Epithelial cell of proximal tubule (primary cell): Measurements from ENCODE around the gene SNX33. TPM values are rescaled to one million over a fixed set of nuclear protein-coding genes. Genes with fewer than 3 reads are reported as not detected.
"Not testable (repeated sequence)": the region's sequence is repeated elsewhere in the genome, so short reads cannot be mapped to it uniquely, and the experiment has no call there.

Experiments used
- DNase-seq: peaks from one replicate; pipeline ENCODE4 v3.0.0-alpha.2; 2011; ENCODE audit warnings: low read depth
- H3K4me3 ChIP-seq: 2 replicates; pipeline ENCODE4 v1.5.1; 2011; ENCODE audit warnings: low read depth, mild to moderate bottlenecking, low read length
- total RNA-seq: library from RNA; depleted of rRNA; stranded (reverse); fragments of >200 nt; gene quantifications from 2 replicates; pipeline ENCODE4 v1.2.3, GENCODE V29; 2015
- TF ChIP-seq, protein P1 (sequence below): conservative IDR thresholded peaks from 2 replicates; pipeline ENCODE4 v1.5.1; 2012; ENCODE audit warnings: low read depth, mild to moderate bottlenecking, low read length

SNX33 gene
- total RNA-seq, 1 donor from 2014 or later = 6.7 TPM

DNA sequence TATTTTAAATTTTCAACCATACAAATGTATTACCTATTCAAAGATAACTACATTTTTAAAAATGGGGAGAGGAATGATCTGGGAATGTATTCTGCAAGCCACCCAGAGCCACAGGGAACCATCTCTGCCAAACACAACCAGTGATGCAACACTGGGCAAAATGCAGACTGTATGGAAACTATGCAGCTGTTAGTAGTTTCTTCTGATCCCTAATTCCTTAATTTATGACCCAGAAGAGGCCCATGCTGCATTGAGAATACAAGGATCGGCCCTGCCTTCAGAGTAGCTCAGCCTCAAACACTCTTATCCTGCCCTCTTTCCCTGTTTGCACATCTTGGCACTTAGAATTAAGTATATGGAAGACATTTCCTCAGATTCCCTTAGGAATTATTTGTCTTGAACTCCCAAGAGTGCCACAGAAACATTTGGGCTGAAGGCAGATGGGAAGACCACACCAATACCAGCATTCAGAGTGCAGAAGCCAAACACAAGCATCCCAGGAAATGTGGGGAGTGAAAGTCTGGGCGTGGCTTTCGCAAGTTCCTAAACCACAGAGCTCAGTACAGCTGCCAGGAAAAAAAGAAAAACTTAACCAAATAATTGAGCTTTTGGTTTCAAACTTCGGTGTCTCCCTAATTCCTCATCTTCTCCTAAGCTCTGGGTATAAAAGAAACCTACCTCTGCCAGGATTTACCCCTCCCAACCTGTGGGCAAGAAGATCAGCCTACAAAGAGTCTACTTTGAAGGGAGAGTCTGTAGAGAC is 27.5 kb upstream of the SNX33 start:
- DNase-seq = no peak
- H3K4me3 ChIP-seq = no peak overlapping the region
- TF ChIP-seq, protein P1, sequence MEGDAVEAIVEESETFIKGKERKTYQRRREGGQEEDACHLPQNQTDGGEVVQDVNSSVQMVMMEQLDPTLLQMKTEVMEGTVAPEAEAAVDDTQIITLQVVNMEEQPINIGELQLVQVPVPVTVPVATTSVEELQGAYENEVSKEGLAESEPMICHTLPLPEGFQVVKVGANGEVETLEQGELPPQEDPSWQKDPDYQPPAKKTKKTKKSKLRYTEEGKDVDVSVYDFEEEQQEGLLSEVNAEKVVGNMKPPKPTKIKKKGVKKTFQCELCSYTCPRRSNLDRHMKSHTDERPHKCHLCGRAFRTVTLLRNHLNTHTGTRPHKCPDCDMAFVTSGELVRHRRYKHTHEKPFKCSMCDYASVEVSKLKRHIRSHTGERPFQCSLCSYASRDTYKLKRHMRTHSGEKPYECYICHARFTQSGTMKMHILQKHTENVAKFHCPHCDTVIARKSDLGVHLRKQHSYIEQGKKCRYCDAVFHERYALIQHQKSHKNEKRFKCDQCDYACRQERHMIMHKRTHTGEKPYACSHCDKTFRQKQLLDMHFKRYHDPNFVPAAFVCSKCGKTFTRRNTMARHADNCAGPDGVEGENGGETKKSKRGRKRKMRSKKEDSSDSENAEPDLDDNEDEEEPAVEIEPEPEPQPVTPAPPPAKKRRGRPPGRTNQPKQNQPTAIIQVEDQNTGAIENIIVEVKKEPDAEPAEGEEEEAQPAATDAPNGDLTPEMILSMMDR = no peak

DNA sequence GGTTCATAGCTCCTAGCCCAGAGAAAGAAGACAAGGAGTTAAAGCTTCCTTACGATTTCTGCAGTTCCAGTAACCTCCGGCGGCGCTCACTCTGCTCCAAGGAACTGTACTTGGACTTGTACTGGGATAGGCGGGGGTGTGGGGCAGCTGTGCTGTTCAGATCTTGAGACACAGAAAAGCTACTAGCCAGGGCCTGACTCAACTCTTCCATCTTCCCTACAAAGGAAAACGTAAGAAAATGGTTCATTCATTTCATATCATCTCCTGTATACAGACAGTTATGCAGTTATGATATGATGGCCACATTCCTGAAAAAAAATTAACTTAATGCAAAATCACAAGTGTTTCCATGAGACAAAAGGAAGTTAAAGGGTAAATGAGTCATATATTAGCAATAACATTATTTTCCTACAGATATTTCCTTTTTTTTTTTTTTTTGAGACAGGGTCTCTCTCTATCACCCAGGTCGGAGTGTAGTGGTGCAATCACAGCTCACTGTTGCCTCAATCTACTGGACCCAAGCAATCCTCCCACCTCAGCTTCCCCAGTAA is 26.8 kb upstream of the SNX33 start:
- H3K4me3 ChIP-seq = no peak overlapping the region
- DNase-seq = no peak

DNA sequence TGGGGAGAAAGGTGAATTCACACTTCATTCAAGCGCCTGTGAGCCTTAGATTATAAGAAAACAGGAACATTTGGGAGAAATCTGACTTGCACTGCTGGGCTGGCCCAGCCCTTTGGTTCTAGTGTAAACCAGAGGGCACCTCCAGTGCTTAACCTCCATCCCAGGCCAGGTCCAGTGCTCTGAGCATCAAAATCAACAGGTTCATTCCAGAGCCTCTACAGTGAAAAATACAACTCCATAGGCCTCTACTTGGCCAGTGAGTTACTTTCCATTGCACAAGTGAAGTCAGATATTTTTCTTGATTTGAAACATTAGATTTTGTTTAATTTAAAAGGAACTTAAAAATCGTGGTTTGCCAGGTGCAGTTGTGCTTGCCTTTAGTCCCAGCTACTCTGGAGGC is 25.2 kb upstream of the SNX33 start:
- TF ChIP-seq, protein P1 = no peak
- H3K4me3 ChIP-seq = no peak overlapping the region
- no peak for DNase-seq

More for the DNA sequence above, 26.8 kb upstream of the SNX33 start:
- TF ChIP-seq, protein P1 = no peak

DNA sequence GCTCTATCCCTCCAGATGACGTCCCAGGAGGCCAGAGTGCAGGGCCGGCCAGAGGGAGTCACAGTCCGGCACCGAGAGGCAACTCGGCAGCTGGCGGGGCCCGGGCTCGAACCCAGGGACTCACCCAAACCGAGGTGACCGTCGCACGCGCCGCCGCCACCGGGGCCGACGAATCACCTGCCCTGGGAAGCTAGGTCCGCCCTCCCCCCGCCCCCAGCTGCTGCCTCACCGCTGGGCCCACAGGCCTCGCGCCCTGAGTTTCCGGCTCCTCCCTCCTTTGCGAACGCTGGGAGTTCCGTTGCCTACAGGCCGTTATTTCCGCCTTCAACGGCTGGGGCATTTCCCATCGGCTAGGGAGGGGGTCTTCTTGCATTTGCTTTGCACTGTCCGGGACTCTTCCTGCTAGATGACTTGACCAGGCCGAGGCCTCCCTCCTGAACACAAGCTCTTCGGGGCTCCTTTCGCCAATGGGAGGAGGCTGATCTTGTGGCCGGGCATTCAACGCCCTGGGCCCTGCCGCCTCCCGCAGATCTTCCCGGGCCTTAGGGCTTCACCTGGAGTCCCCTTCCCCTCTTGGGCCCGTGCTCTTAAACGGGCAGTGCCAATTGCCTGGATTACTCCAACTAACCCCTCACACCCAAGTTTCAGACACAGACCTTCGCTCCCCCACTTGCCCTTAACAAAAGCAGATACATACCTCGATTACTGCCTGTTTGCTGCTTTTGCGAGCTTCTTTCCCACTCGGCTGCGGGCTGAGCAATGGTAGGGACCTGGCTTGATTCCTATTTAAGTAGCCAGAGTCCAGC is 22.0 kb upstream of the SNX33 start, which contains the start of gene SNUPN:
TSS of gene SNUPN (minus strand) at position 184 of the 806 bp plus-strand sequence. CDS start 4,674 bp downstream, outside the sequence.
- TF ChIP-seq, protein P1 = no peak

DNA sequence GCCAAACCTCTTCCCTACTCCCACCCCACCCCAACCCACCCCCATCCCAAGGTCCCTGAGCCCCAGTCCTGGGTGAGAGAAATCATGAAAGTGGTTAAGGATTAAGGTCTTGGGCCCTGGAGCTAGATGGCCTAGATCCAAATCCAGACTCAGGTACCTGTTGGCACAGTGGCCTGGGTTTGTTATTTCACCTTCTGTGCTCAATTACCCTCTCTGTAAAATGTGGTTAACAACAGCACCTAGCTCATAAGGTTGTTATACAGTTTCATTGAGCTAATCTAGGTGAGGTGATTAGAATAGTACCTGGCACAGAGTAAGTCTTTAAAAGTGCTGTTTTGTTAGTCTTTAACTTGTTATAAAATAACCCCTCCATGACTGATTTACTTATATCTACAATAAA is 15.8 kb upstream of the SNX33 start:
- DNase-seq = no peak
- TF ChIP-seq, protein P1 = no peak
- H3K4me3 ChIP-seq = no peak overlapping the region

More for the DNA sequence above, 22.0 kb upstream of the SNX33 start, which contains the start of gene SNUPN:
- H3K4me3 ChIP-seq = peak within 1 kb of the TSS; percentile 99
- no peak for DNase-seq

DNA sequence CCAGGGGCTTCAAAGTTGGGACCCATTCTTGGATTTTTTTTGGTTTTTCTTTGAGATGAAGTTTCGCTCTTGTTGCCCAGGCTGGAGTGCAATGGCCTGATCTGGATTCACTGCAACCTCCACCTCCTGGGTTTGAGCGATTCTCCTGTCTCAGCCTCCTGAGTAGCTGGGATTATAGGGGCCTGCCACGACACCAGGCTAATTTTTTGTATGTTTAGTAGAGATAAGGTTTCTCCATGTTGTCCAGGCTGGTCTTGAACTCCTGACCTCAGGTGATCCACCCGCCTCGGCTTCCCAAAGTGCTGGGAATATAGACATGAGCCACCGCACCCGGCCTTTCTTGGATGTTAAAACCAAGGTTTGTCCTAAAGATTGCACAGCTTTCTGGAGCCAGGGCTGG is 13.8 kb upstream of the SNX33 start:
- DNase-seq, H3K4me3 ChIP-seq: not testable (repeated sequence)

DNA sequence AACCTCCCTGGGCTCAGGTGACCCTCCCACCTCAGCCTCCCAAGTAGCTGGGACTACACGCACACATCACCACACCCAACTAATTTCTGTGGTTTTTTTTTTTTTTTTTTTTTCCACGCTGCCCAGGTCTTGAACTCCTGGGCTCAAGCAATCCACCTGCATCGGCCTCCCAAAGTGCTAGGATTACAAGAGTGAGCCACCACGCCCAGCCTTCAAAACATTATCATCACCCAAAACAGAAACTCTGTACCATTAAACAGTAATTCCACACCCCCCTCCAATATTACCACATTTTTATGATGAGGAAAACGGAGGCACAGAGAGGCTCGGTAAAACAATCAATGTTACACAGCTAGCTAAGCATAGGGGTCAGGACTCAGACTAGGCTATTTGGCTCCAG is 11.7 kb upstream of the SNX33 start:
- H3K4me3 ChIP-seq = no peak overlapping the region
- TF ChIP-seq, protein P1 = no peak
- no peak for DNase-seq
